COLO668 (cell line): Measurements from ENCODE around the gene ANKRD33B.
A peak's percentile ranks its signal among the peaks of the same experiment; 100 is the strongest.
"Not testable (repeated sequence)": the region's sequence is repeated elsewhere in the genome, so short reads cannot be mapped to it uniquely, and the experiment has no call there.

Source experiments
- DNase-seq: peaks from one replicate; lab custom pipeline; 2025; ENCODE audit not compliant: unreplicated experiment; lab: John Stamatoyannopoulos, UW

Gene ANKRD33B

GRCh38 chr5:10591966-10592365 is 28.1 kb downstream of the ANKRD33B start:
- no peak for DNase-seq

GRCh38 chr5:10592601-10593000 is 28.7 kb downstream of the ANKRD33B start:
- no peak for DNase-seq

DNA sequence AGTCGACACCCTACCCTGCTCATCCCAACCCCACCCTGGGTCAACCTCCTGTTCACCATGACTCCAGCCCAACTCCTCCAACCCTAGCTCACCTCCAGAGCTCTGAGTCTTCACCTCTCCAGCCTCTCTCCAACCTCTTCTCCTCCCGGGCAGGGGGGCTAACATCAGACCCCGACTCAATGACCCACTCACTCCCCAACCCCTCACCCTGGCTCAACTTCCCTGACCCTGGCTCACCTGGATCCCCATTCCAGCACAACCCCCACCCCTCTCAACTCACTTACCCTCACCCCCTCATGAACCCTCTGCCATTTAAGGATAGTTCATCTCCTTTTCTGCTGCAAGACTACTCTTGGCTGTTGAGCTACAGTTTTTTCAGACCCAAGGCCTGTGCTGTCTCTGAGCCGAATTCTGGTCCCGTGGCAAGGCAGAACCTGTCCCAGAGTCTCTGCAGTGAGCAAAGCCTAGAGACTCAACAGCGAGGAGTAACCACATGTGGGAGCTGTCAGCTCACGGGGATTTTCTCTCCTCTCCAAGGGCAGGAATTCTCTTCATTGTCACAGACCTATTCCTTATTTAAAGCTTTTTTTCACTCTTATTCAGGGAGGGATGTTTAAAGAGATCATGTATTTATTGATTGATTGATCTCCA is 29.8 kb downstream of the ANKRD33B start:
- DNase-seq, result no peak

DNA sequence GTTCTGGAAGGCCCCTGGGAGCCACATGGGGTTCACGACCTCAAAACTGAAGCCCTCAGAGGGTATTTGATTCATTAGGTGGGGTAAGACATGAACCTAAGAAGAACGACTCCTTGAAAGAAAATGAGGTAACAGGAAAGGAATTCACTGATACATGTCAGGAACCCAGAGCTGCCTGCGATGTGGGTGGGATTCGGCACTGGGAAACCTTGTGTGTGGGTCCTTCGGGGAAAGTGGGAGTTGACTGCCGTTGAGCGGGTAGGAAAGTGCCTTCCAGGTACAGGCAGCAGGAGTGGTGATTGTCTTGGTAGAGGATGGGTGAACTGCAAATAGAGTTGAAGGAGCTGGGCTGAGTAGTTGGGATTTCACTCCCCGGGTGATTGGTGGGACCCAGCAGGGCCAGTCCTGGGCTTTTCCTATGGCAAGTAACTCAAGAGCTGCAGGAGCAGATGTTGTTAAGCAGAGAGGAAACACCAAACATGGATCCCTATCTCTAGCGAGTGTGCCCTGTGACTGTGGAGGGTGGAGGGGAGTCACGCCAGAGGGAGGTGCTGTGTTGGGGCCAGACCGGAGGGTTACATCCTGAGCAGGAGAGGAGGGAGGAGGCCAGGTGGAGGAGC is 30.8 kb downstream of the ANKRD33B start:
- DNase-seq, result no peak

DNA sequence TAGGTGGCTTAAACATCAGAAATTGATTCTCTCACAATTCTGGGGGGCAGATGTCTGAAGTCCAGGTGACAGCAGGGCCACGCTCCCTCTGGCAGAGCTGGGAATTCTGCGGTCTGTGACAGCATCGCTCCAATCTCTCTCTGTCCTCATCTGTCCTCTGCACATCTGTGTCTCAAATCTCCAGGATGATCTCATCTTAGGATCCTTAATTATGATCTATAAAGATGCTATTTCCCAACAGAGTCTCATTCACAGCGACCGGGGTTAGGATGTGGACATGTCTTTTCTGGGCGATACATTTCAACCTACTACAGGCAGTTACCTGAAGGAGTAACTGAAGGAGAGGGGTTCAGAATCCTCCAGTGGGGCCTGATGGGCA is 31.4 kb downstream of the ANKRD33B start:
- no peak for DNase-seq

DNA sequence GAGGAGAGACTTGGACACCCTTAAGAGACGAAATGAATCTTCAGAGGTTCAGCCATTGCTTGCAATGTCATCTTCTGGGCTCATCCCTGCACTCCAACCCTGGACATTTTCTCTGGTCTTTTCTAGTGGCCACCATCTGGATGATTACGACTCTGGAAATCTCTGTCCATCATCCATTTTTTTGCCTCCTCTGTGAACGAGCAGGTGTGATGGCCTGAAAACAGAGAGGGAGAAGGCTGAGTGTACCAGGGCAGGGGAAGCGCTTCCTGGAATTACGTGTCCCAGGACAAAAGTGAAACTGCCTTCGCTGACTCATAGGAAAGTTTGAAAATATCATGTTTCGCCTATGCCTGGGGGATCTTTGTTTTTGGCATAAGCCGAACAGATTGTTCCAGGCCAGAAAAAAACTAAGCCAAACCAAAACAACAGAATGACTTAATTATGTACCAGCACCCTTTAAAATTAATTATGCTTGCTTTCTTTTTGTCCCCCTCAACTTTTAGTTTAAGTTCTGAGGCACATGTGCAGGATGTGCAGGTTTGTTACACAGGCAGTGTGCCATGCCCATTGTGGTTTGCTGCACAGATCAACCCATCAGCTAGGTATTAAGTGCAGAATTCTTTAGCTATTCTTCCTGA is 31.9 kb downstream of the ANKRD33B start:
- DNase-seq, result no peak

DNA sequence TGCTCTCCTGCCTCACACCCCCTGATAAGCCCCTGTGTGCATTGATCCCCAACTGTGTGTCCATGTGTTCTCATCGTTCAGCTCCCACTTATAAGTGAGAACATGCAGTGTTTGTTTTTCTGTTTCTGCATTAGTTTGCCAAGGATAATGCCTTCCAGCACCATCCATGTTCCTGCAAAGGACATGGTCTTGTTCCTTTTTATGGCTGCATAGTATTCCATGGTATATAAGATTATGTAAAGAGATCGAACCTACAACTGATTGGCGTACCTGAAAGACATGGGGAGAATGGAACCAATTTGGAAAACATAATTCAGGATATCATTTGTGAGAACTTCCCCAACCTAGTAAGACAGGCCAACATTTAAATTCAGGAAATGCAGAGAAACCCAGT is 32.4 kb downstream of the ANKRD33B start:
- no peak for DNase-seq

GRCh38 chr5:10596886-10597451 is 33.1 kb downstream of the ANKRD33B start:
- no peak for DNase-seq

DNA sequence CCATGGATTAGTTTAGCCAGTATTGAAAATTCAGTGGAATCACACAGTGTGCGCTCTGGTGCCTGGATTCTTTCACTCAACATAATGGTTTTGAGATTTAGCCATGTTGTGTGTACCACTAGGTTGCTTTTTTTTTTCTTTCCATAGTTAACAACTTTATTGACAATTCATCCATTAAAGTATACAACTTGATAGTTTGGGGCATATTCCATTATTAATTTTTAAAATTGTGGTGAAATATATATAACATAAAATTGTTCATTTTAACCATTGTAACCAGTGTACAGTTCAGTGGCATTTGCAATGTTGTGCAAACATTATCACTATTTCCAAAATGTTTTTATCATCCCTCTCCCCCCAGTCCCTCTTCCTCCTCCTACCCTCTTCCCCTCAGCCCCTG is 35.2 kb downstream of the ANKRD33B start:
- no peak for DNase-seq

DNA sequence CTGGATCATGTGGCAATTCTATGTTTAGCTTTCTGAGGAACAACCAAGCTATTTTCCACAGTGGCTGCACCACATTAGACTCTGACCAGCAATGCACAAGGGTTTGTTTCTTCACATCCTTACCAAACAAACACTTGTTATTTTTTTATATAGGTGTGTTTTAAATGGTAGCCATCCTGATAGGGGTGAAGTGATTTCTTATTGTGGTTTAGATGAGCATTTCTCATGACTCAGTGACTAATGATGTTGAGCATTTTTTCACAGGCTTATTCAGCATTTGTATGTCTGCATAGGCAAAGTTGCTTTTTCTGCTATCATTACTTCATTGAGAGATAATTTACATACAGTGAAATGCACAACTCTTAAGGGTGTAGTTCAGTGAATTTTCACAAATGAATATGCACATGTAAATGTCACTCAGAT is 36.0 kb downstream of the ANKRD33B start:
- no peak for DNase-seq

GRCh38 chr5:10600626-10601245 is 36.9 kb downstream of the ANKRD33B start:
- no peak for DNase-seq

- peak; percentile 98 for DNase-seq
These were observed 37.6 kb downstream of the ANKRD33B start for GRCh38 chr5:10601246-10602030.

DNA sequence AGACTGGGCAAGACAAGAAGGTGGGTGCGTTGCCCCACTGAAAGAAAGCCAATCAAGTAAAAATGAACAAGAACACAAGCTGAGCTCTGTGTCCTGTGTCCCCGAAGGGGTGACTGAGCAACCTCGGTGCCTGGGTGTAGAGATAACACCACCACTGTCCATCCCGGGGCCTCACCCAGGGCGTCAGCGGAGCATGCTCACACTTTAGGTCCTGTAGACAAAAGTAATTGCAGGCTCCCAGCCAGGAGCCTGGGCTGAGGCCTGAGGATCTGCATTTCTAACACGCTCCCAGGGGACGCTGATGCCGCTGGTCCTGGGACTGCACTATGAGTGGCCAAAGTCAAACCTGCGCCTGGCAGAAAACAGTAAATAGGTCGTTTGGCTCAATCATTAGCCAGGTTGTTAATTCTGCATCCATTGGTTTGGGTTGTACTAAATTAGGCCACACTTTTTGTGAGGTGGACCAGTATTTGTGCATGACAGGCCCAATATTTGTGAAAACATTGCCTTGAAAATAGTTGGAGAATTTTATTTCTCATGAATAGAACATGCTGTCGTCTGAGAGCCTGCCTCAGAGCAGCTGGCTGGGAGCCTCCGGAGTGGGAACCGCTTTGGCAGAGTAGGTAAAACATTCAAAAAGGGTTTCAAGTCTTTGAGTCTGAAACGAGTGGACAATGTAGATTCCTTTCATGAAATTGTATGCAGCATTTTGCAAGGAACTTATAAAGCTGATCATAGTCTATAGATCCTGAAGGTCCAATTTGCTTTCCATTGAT is 38.3 kb downstream of the ANKRD33B start:
- no peak for DNase-seq

DNA sequence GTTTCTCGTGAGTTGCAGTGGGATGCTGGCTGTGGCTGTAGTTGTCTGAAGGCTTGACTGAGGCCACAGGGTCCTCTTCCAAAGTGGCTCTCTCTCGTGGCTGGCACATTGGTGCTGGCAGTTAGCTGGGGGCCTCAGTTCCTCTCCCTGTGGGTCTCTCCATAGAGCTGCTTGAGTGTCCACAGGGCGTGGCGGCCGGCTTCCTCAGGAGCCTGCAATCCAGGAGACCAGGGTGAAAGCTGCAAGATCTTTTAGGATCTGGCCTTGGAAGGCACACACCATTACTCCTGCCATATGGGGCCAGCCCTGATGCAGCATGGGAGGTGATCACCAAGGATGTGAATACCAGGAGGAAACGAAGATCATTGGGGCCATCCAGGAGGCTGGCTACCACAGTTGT is 41.1 kb downstream of the ANKRD33B start:
- no peak for DNase-seq

GRCh38 chr5:10606632-10607022 is 42.8 kb downstream of the ANKRD33B start:
- DNase-seq, result not testable (repeated sequence)

DNA sequence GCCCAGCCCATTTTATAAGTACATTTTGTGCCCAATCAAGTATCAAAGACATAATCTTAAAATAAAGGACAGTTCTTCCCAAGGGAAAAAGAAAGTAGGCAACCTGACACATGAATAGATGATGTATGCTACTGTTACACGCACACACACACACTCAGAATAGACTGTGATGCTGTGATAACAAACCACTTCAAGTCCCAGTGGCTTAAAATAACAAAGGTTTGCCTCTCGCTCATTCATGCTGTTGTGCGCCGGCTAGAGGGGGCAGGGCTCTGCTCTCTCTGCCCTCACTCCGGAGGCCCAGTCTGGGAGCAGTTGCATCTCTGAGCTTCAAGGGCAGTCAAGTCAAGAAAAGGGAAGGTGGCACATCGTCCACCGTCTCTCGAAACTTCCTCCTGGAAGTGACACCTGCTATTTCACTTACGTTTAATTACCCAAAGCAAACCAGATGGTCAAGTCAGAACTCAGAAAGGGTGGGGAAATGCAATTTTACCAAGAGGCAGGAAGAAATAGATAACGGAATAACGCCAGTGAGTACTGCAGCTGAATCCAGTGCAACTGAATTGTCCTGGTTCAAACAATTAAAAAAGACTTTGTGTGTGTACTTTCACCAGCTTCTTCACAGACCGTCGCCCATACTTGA is 43.3 kb downstream of the ANKRD33B start:
- peak; percentile 36 for DNase-seq

DNA sequence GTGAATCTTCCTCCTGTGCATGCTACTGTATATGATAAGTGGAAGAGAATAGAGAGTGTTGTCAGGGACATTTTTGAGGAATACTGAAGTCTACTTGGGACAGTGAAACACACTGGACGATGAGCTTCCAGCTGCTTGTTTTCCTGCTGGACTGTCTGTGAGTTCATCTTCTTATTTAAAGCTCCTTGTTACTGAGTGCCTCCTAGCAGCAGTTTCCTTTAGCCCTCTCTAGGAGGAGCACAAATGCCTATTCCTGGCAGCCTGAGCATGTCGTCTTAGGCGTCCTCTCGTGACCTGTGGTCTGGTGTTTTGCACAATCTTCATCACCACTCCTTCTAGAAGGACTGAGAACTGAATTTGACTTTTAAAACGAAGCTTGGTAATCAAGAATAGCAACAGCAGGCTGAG is 43.8 kb downstream of the ANKRD33B start:
- no peak for DNase-seq

GRCh38 chr5:10608081-10608480 is 44.2 kb downstream of the ANKRD33B start:
- DNase-seq, result not testable (repeated sequence)

DNA sequence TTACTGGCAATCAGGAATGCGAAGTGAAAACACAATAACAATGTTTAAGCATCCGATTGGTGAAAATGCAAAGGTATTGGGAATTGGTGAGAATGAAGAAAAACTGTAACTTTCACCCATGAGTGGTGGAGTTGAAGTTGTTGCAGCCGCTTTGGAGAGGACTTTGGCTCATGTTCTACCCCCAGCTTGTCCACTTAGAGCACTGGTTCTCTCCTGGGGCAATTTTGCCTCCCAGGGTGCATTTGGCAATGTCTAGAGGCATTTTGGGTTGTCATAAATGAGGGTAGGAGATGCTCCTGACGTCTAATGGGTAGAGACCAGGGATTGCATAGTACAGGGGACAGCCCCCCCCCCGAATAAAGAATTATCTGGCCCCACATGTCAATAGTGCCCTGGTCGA is 46.2 kb downstream of the ANKRD33B start:
- DNase-seq, result no peak

GRCh38 chr5:10611290-10611689 is 47.4 kb downstream of the ANKRD33B start:
- DNase-seq, result no peak
